HFF-Myc (cell line): Measurements from ENCODE around the gene GALNT5.

Source experiments
- DNase-seq: peaks from one replicate; pipeline ENCODE4 v3.0.0-alpha.2; 2011; ENCODE audit warnings: low read depth; ENCODE audit errors: extremely low read depth
- H3K4me3 ChIP-seq: replicated peaks from 2 replicates; pipeline ENCODE4 v1.5.1; 2011; ENCODE audit warnings: low read depth, mild to moderate bottlenecking, control low read depth, low read length
- CTCF ChIP-seq: IDR thresholded peaks from 2 replicates; pipeline ENCODE4 v1.5.1; 2012; ENCODE audit warnings: mild to moderate bottlenecking, low read depth, low read length, control low read depth; ENCODE audit errors: missing control alignments

Gene GALNT5

GRCh38 chr2:157259960-157260359, 2.5 kb downstream of the GALNT5 start:
- no peak overlapping the region for H3K4me3 ChIP-seq
- DNase-seq, result no peak
- no peak for TF ChIP-seq CTCF

- peak overlapping the region; percentile 12 for H3K4me3 ChIP-seq
- no peak for TF ChIP-seq CTCF
Measured at GRCh38 chr2:157260533-157261198, 3.2 kb downstream of the GALNT5 start.

GRCh38 chr2:157261199-157261782, 3.8 kb downstream of the GALNT5 start:
- peak; percentile 32 for DNase-seq
- no peak for TF ChIP-seq CTCF
- peak overlapping the region; percentile 12 for H3K4me3 ChIP-seq

More at GRCh38 chr2:157260533-157261198, 3.2 kb downstream of the GALNT5 start:
- no peak for DNase-seq

GRCh38 chr2:157262248-157262647, 4.7 kb downstream of the GALNT5 start:
- no peak overlapping the region for H3K4me3 ChIP-seq
- no peak for DNase-seq
- TF ChIP-seq CTCF, result no peak

- no peak for TF ChIP-seq CTCF
- H3K4me3 ChIP-seq, result no peak overlapping the region
- DNase-seq, result no peak
Measured at GRCh38 chr2:157264099-157264498, 6.6 kb downstream of the GALNT5 start.

GRCh38 chr2:157265825-157266224, 8.3 kb downstream of the GALNT5 start:
- DNase-seq, result no peak
- H3K4me3 ChIP-seq, result no peak overlapping the region
- TF ChIP-seq CTCF, result no peak

- DNase-seq, result no peak
- H3K4me3 ChIP-seq, result no peak overlapping the region
- TF ChIP-seq CTCF, result no peak
Measured at GRCh38 chr2:157267476-157267875, 10.0 kb downstream of the GALNT5 start.
